H9 (cell line): ENCODE results near the gene APCDD1L. TPM values are rescaled to one million over a fixed set of nuclear protein-coding genes. Genes with fewer than 3 reads are reported as not detected.
A peak's percentile ranks its signal among the peaks of the same experiment; 100 is the strongest.

Experiments
- DNase-seq: peaks from one replicate; pipeline ENCODE4 v3.0.0-alpha.2; 2017
- H2AFZ ChIP-seq: one replicate; pipeline ENCODE4 v1.6.1; 2013; ENCODE audit warnings: mild to moderate bottlenecking, low read length, control low read depth, moderate library complexity
- H2AK5ac ChIP-seq: 2 replicates; pipeline ENCODE4 v1.6.1; 2013; ENCODE audit warnings: low read length, control low read depth, mixed read lengths; ENCODE audit not compliant: insufficient read length
- H2BK120ac ChIP-seq: one replicate; pipeline ENCODE4 v1.6.1; 2013; ENCODE audit warnings: low read depth, mild to moderate bottlenecking, low read length, control low read depth, inconsistent platforms; ENCODE audit not compliant: poor library complexity, severe bottlenecking
- H2BK12ac ChIP-seq: 2 replicates; pipeline ENCODE4 v1.6.1; 2013; ENCODE audit warnings: low read length, control low read depth, mixed read lengths, low read depth; ENCODE audit not compliant: insufficient read length
- H2BK15ac ChIP-seq: 2 replicates; pipeline ENCODE4 v1.6.1; 2013; ENCODE audit warnings: low read depth, low read length, control low read depth
- H2BK20ac ChIP-seq: one replicate; pipeline ENCODE4 v1.6.1; 2013; ENCODE audit warnings: low read depth, mild to moderate bottlenecking, low read length, control low read depth, inconsistent platforms; ENCODE audit not compliant: poor library complexity, severe bottlenecking
- H2BK5ac ChIP-seq: 2 replicates; pipeline ENCODE4 v1.6.1; 2013; ENCODE audit warnings: low read length, control low read depth, mixed read lengths; ENCODE audit not compliant: insufficient read length
- H3K14ac ChIP-seq: 2 replicates; pipeline ENCODE4 v1.6.1; 2013; ENCODE audit warnings: low read length, control low read depth; ENCODE audit not compliant: insufficient read depth
- H3K18ac ChIP-seq: 2 replicates; pipeline ENCODE4 v1.6.1; 2013; ENCODE audit warnings: low read depth, mild to moderate bottlenecking, mixed read lengths, low read length, control low read depth; ENCODE audit not compliant: insufficient read length
- H3K23ac ChIP-seq: 2 replicates; pipeline ENCODE4 v1.6.1; 2013; ENCODE audit warnings: low read length, control low read depth, mixed read lengths, low read depth; ENCODE audit not compliant: insufficient read length
- H3K23me2 ChIP-seq: 2 replicates; pipeline ENCODE4 v1.6.1; 2013; ENCODE audit warnings: low read depth, mild to moderate bottlenecking, mixed read lengths, low read length, control low read depth; ENCODE audit not compliant: insufficient read length, poor library complexity, severe bottlenecking
- H3K27ac ChIP-seq: 2 replicates; pipeline ENCODE4 v1.5.1; 2013; ENCODE audit warnings: low read length, control low read depth, mixed read lengths, low read depth; ENCODE audit not compliant: insufficient read length
- H3K27me3 ChIP-seq: 2 replicates; pipeline ENCODE4 v1.6.1; 2013; ENCODE audit warnings: low read length, control low read depth, inconsistent platforms; ENCODE audit not compliant: insufficient read depth
- H3K4ac ChIP-seq: 2 replicates; pipeline ENCODE4 v1.6.1; 2013; ENCODE audit warnings: low read depth, mild to moderate bottlenecking, control low read depth, inconsistent platforms, low read length, moderate library complexity
- H3K4me1 ChIP-seq: 2 replicates; pipeline ENCODE4 v1.6.1; 2013; ENCODE audit warnings: low read length, control low read depth, inconsistent platforms; ENCODE audit not compliant: insufficient read depth
- H3K4me2 ChIP-seq: 2 replicates; pipeline ENCODE4 v1.6.1; 2013; ENCODE audit warnings: low read length, control low read depth, mixed read lengths; ENCODE audit not compliant: insufficient read length, insufficient read depth
- H3K56ac ChIP-seq: 2 replicates; pipeline ENCODE4 v1.6.1; 2013; ENCODE audit warnings: low read depth, mild to moderate bottlenecking, mixed read lengths, low read length, control low read depth; ENCODE audit not compliant: insufficient read length
- H3K79me1 ChIP-seq: 2 replicates; pipeline ENCODE4 v1.6.1; 2013; ENCODE audit warnings: low read depth, mild to moderate bottlenecking, moderate library complexity, low read length, control low read depth, inconsistent platforms; ENCODE audit not compliant: insufficient read depth, poor library complexity, severe bottlenecking
- H3K79me2 ChIP-seq: 2 replicates; pipeline ENCODE4 v1.6.1; 2013; ENCODE audit warnings: low read length, control low read depth, inconsistent platforms; ENCODE audit not compliant: insufficient read depth
- H3K9ac ChIP-seq: 2 replicates; pipeline ENCODE4 v1.6.1; 2013; ENCODE audit warnings: low read length, control low read depth, mixed read lengths; ENCODE audit not compliant: insufficient read length; ENCODE audit errors: extremely low read depth
- H3K9me3 ChIP-seq: one replicate; pipeline ENCODE4 v1.6.1; 2013; ENCODE audit warnings: low read depth, low read length, inconsistent platforms; ENCODE audit not compliant: control insufficient read depth
- H3T11ph ChIP-seq: one replicate; pipeline ENCODE4 v1.6.1; 2013; ENCODE audit warnings: mild to moderate bottlenecking, low read length, control low read depth, inconsistent platforms
- H4K20me1 ChIP-seq: one replicate; pipeline ENCODE4 v1.6.1; 2013; ENCODE audit not compliant: control insufficient read depth, insufficient read length, insufficient read depth
- H4K5ac ChIP-seq: 2 replicates; pipeline ENCODE4 v1.6.1; 2013; ENCODE audit warnings: low read depth, mild to moderate bottlenecking, mixed read lengths, low read length, control low read depth; ENCODE audit not compliant: insufficient read length
- H4K8ac ChIP-seq: replicated peaks from 2 replicates; pipeline ENCODE4 v1.6.1; 2013; ENCODE audit warnings: low read length, control low read depth, mixed read lengths, low read depth; ENCODE audit not compliant: insufficient read length
- H4K91ac ChIP-seq: 2 replicates; pipeline ENCODE4 v1.6.1; 2013; ENCODE audit warnings: low read depth, mild to moderate bottlenecking, moderate library complexity, mixed read lengths, low read length, control low read depth; ENCODE audit not compliant: insufficient read length
- H3K27ac Mint-ChIP-seq, 3 experiments: 2 replicates in 2 of 3; 3 replicates in 1 of 3; pipeline ENCODE4 v1.8.0; 2020 to 2021; ENCODE audit warnings: mixed read lengths in 3 of 3, mild to moderate bottlenecking in 1 of 3, moderate library complexity in 1 of 3
- H3K27me3 Mint-ChIP-seq: 2 replicates; pipeline ENCODE4 v1.8.0; 2021; ENCODE audit warnings: low read depth, mild to moderate bottlenecking, moderate library complexity, mixed read lengths
- H3K36me3 Mint-ChIP-seq, 3 experiments: 2 replicates in 2 of 3; 3 replicates in 1 of 3; pipeline ENCODE4 v1.8.0; 2020 to 2021; ENCODE audit warnings: low read depth in 3 of 3, mixed read lengths in 3 of 3; ENCODE audit not compliant: insufficient read depth in 1 of 3
- H3K4me1 Mint-ChIP-seq, 2 experiments: 2 replicates each; pipeline ENCODE4 v1.8.0; 2020; ENCODE audit warnings: mixed read lengths in 2 of 2
- H3K4me3 Mint-ChIP-seq, 2 experiments: 2 replicates in 1 of 2; 3 replicates in 1 of 2; pipeline ENCODE4 v1.8.0; 2020 to 2021; ENCODE audit warnings: mild to moderate bottlenecking in 2 of 2, mixed read lengths in 2 of 2, moderate library complexity in 1 of 2
- H3K9me3 Mint-ChIP-seq, 2 experiments: 2 replicates in 1 of 2; 3 replicates in 1 of 2; pipeline ENCODE4 v1.8.0; 2020; ENCODE audit warnings: mild to moderate bottlenecking in 2 of 2, mixed read lengths in 2 of 2, moderate library complexity in 1 of 2
- whole genome bisulfite sequencing: extraction: QIAGEN DNeasy Blood & Tissue Kit; methylation state at CpG from one replicate; pipeline ENCODE4 v1.1.7; 2013; ENCODE audit warnings: missing lambda C conversion rate, low lambda C conversion rate, mixed read lengths; ENCODE audit not compliant: insufficient read length; ENCODE audit errors: extremely low coverage; 5-methylcytosine and 5-hydroxymethylcytosine counted together
- total RNA-seq: library from RNA; stranded (reverse); gene quantifications from 2 replicates; pipeline ENCODE4 v1.2.1, GENCODE V29; 2021
- TF ChIP-seq, protein P1 (sequence below): fragments of 200-600 bp; sonication (generic); conservative IDR thresholded peaks from 3 replicates; pipeline ENCODE4 v1.8.0; 2021; ENCODE audit warnings: antibody characterized with exemption, mild to moderate bottlenecking

The APCDD1L gene
- total RNA-seq, 1 experiment from 2014 or later: 0.68 TPM

GRCh38 chr20:58438970-58439808 lies 76.0 kb downstream of the APCDD1L start:
- Histone ChIP-seq H3K18ac (no peak overlapping the region), H2BK5ac (no peak overlapping the region), H4K5ac (no peak overlapping the region), H3K23me2 (no peaks in the 10 kb centered on the region), H3K9ac (no peak overlapping the region), H3K23ac (no peak overlapping the region), H3K4me1 (peaks cover 15% of the 10 kb centered on the region), H4K8ac (no peak overlapping the region), H3K79me1 (no peaks in the 10 kb centered on the region), H2AFZ (no peak overlapping the region), H3T11ph (no peak overlapping the region), H3K27me3 (no peaks in the 10 kb centered on the region), H4K91ac (no peak overlapping the region), H3K4me2 (no peak overlapping the region), H2BK12ac (no peak overlapping the region), H3K14ac (no peak overlapping the region), H3K56ac (no peak overlapping the region), H3K9me3 (no peaks in the 10 kb centered on the region), H3K27ac (no peak overlapping the region), H3K79me2 (no peaks in the 10 kb centered on the region; the same call in 1 of the 2 replicates), H3K4ac (no peak overlapping the region), H2BK120ac (no peak overlapping the region), H2BK15ac (no peak overlapping the region), H2AK5ac (no peak overlapping the region), H2BK20ac (no peak overlapping the region), H4K20me1 (no peaks in the 10 kb centered on the region)
- Mint-ChIP-seq H3K27me3 (no peaks in the 10 kb centered on the region), H3K4me3 (peak overlapping the region in 1 of 2 experiments; percentile 25; a peak in 1 of 5 replicates), H3K36me3 (peaks cover 8 to 24% (median 18%) of the 10 kb centered on the region in 3 experiments; a peak in 6 of 7 replicates), H3K27ac (peak overlapping the region; percentile 57 to 74 (median 68); a peak in 4 of 7 replicates), H3K9me3 (no peaks in the 10 kb centered on the region), H3K4me1 (peaks cover 55 to 63% of the 10 kb centered on the region in 2 experiments)
- no CpG with 5 or more reads among the region's 5 CpGs for WGBS
- no peak for DNase-seq
- TF ChIP-seq, protein P1, sequence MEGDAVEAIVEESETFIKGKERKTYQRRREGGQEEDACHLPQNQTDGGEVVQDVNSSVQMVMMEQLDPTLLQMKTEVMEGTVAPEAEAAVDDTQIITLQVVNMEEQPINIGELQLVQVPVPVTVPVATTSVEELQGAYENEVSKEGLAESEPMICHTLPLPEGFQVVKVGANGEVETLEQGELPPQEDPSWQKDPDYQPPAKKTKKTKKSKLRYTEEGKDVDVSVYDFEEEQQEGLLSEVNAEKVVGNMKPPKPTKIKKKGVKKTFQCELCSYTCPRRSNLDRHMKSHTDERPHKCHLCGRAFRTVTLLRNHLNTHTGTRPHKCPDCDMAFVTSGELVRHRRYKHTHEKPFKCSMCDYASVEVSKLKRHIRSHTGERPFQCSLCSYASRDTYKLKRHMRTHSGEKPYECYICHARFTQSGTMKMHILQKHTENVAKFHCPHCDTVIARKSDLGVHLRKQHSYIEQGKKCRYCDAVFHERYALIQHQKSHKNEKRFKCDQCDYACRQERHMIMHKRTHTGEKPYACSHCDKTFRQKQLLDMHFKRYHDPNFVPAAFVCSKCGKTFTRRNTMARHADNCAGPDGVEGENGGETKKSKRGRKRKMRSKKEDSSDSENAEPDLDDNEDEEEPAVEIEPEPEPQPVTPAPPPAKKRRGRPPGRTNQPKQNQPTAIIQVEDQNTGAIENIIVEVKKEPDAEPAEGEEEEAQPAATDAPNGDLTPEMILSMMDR: no peak
